Esophagus muscularis mucosa (tissue), 3 donors: ENCODE measurements around the gene P2RY8.

Experiments used
- CTCF ChIP-seq, 3 experiments: fragments of 200-600 bp in 2 of 3; fragments of 450-650 bp in 1 of 3; sonication (generic) in 2 of 3; IDR thresholded peaks; one replicate each; pipeline ENCODE4 v1.5.1; 2017 to 2019; ENCODE audit warnings: antibody characterized with exemption in 3 of 3, mild to moderate bottlenecking in 2 of 3, moderate library complexity in 1 of 3
- POLR2A ChIP-seq: fragments of 450-650 bp; IDR thresholded peaks from one replicate; pipeline ENCODE4 v1.6.1; 2017; ENCODE audit warnings: antibody characterized with exemption, moderate library complexity, mild to moderate bottlenecking, low read depth

- TF ChIP-seq POLR2A (no peak), CTCF (IDR thresholded peaks at IDR 0.05) (no peak)
Observed at GRCh38 chrX:1584237-1585011, 47.4 kb upstream of the P2RY8 start.
